ENCODE data around the gene C1orf35. TPM values are rescaled to one million over a fixed set of nuclear protein-coding genes. Genes with fewer than 3 reads are reported as not detected.

C1orf35 gene
- total and polyA plus RNA-seq, 2 experiments from 2014 or later = 14.0 to 67.6 TPM

DNA sequence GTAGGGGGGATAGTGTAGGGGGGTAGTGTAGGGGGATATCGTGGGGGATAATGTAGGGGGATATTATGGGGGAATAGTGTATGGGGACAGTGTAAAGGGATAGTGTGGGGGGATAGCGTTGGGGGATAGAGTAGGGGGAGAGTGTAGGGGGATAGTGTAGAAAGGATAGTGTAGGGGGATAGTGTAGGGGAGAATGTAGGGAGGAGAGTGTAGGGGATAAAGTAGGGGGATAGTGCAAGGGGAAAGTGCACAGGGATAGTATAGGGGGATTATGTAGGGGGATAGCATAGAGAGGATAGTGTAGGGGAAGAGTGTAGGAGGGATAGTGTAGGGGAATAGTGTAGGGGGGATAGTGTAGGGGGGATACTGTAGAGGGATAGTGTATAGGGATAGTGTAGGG is 33.0 kb downstream of the C1orf35 start (continued):
- TF ChIP-seq, protein P1, sequence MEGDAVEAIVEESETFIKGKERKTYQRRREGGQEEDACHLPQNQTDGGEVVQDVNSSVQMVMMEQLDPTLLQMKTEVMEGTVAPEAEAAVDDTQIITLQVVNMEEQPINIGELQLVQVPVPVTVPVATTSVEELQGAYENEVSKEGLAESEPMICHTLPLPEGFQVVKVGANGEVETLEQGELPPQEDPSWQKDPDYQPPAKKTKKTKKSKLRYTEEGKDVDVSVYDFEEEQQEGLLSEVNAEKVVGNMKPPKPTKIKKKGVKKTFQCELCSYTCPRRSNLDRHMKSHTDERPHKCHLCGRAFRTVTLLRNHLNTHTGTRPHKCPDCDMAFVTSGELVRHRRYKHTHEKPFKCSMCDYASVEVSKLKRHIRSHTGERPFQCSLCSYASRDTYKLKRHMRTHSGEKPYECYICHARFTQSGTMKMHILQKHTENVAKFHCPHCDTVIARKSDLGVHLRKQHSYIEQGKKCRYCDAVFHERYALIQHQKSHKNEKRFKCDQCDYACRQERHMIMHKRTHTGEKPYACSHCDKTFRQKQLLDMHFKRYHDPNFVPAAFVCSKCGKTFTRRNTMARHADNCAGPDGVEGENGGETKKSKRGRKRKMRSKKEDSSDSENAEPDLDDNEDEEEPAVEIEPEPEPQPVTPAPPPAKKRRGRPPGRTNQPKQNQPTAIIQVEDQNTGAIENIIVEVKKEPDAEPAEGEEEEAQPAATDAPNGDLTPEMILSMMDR (conservative IDR thresholded peaks at IDR 0.05; ENCODE audit: low read depth in 2 of 2) = no peak
- TF ChIP-seq POLR2AphosphoS5 (IDR thresholded peaks at IDR 0.05; ENCODE audit: low read depth) (no peak), EZH2 (IDR thresholded peaks at IDR 0.05; ENCODE audit: low read depth, unreplicated experiment) (no peak), JUNB (IDR thresholded peaks at IDR 0.05; ENCODE audit: unreplicated experiment) (no peak)
- TF ChIP-seq, protein P2, sequence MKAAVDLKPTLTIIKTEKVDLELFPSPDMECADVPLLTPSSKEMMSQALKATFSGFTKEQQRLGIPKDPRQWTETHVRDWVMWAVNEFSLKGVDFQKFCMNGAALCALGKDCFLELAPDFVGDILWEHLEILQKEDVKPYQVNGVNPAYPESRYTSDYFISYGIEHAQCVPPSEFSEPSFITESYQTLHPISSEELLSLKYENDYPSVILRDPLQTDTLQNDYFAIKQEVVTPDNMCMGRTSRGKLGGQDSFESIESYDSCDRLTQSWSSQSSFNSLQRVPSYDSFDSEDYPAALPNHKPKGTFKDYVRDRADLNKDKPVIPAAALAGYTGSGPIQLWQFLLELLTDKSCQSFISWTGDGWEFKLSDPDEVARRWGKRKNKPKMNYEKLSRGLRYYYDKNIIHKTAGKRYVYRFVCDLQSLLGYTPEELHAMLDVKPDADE (IDR thresholded peaks at IDR 0.05) = no peak

DNA sequence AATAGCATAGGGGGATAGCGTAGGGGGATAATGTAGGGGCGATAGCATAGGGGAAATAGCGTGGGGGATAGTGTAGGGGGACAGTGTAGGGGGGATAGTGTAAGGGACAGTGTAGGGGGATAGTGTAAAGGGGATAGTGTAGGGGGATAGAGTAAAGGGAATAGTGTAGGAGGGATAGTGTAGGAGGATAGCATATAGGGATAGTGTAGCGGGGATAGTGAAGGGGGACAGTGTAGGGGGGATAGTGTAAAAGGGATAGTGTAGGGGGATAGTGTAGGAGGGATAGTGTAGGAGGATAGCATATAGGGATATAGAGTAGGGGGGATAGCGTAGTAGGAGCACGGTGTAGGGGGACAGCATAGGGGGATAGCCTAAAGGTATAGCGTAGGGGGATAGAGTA is 34.8 kb downstream of the C1orf35 start:
- H3K4me1 ChIP-seq (ENCODE audit: insufficient read depth) = no peaks in the 10 kb centered on the region
- Mint-ChIP-seq H3K9me3 (no peaks in the 10 kb centered on the region), H3K4me1 (no peaks in the 10 kb centered on the region), H3K4me3 (no peak overlapping the region), H3K36me3 (ENCODE audit: low read depth) (no peaks in the 10 kb centered on the region), H3K27ac (no peak overlapping the region), H3K27me3 (ENCODE audit: insufficient read depth, low read depth, poor library complexity) (peaks cover 59% of the 10 kb centered on the region)
- H3K4me2 ChIP-seq = no peak overlapping the region
- no peaks in the 10 kb centered on the region for H4K20me1 ChIP-seq (replicated peaks; ENCODE audit: insufficient read depth)
- H3K27ac ChIP-seq (ENCODE audit: low read depth) = no peak overlapping the region
- no peaks in the 10 kb centered on the region for H3K79me2 ChIP-seq (replicated peaks; ENCODE audit: insufficient read depth)
- H3K9me2 ChIP-seq (ENCODE audit: insufficient read depth) = no peaks in the 10 kb centered on the region
- H3K36me3 ChIP-seq (ENCODE audit: insufficient read depth) = no peaks in the 10 kb centered on the region
- no peaks in the 10 kb centered on the region for H3F3A ChIP-seq (replicated peaks; ENCODE audit: low read depth)
- no peak overlapping the region for H2AFZ ChIP-seq
- no peak for ATAC-seq
- H3K27me3 ChIP-seq (ENCODE audit: insufficient read depth) = peaks cover 98% of the 10 kb centered on the region
- H3K4me3 ChIP-seq = no peak overlapping the region
- no peak for DNase-seq (ENCODE audit: low spot score)
- TF ChIP-seq POLR2AphosphoS5 (IDR thresholded peaks at IDR 0.05; ENCODE audit: low read depth) (no peak), CREB1 (CRISPR knock-in tag; IDR thresholded peaks at IDR 0.05; ENCODE audit: low read depth) (no peak), ZNF331 (CRISPR knock-in tag; IDR thresholded peaks at IDR 0.05; ENCODE audit: low read depth) (no peak), EZH2 (IDR thresholded peaks at IDR 0.05; ENCODE audit: low read depth, unreplicated experiment) (no peak), JUNB (IDR thresholded peaks at IDR 0.05; ENCODE audit: unreplicated experiment) (no peak), ZNF114 (CRISPR knock-in tag; IDR thresholded peaks at IDR 0.05) (no peak)
- TF ChIP-seq, protein P2 (IDR thresholded peaks at IDR 0.05) = no peak
- TF ChIP-seq, protein P3, sequence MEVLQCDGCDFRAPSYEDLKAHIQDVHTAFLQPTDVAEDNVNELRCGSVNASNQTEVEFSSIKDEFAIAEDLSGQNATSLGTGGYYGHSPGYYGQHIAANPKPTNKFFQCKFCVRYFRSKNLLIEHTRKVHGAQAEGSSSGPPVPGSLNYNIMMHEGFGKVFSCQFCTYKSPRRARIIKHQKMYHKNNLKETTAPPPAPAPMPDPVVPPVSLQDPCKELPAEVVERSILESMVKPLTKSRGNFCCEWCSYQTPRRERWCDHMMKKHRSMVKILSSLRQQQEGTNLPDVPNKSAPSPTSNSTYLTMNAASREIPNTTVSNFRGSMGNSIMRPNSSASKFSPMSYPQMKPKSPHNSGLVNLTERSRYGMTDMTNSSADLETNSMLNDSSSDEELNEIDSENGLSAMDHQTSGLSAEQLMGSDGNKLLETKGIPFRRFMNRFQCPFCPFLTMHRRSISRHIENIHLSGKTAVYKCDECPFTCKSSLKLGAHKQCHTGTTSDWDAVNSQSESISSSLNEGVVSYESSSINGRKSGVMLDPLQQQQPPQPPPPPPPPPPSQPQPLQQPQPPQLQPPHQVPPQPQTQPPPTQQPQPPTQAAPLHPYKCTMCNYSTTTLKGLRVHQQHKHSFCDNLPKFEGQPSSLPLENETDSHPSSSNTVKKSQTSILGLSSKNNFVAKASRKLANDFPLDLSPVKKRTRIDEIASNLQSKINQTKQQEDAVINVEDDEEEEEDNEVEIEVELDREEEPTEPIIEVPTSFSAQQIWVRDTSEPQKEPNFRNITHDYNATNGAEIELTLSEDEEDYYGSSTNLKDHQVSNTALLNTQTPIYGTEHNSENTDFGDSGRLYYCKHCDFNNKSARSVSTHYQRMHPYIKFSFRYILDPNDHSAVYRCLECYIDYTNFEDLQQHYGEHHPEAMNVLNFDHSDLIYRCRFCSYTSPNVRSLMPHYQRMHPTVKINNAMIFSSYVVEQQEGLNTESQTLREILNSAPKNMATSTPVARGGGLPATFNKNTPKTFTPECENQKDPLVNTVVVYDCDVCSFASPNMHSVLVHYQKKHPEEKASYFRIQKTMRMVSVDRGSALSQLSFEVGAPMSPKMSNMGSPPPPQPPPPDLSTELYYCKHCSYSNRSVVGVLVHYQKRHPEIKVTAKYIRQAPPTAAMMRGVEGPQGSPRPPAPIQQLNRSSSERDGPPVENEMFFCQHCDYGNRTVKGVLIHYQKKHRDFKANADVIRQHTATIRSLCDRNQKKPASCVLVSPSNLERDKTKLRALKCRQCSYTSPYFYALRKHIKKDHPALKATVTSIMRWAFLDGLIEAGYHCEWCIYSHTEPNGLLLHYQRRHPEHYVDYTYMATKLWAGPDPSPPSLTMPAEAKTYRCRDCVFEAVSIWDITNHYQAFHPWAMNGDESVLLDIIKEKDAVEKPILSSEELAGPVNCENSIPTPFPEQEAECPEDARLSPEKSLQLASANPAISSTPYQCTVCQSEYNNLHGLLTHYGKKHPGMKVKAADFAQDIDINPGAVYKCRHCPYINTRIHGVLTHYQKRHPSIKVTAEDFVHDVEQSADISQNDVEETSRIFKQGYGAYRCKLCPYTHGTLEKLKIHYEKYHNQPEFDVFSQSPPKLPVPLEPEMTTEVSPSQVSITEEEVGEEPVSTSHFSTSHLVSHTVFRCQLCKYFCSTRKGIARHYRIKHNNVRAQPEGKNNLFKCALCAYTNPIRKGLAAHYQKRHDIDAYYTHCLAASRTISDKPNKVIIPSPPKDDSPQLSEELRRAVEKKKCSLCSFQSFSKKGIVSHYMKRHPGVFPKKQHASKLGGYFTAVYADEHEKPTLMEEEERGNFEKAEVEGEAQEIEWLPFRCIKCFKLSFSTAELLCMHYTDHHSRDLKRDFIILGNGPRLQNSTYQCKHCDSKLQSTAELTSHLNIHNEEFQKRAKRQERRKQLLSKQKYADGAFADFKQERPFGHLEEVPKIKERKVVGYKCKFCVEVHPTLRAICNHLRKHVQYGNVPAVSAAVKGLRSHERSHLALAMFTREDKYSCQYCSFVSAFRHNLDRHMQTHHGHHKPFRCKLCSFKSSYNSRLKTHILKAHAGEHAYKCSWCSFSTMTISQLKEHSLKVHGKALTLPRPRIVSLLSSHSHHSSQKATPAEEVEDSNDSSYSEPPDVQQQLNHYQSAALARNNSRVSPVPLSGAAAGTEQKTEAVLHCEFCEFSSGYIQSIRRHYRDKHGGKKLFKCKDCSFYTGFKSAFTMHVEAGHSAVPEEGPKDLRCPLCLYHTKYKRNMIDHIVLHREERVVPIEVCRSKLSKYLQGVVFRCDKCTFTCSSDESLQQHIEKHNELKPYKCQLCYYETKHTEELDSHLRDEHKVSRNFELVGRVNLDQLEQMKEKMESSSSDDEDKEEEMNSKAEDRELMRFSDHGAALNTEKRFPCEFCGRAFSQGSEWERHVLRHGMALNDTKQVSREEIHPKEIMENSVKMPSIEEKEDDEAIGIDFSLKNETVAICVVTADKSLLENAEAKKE (CRISPR knock-in tag; IDR thresholded peaks at IDR 0.05) = no peak
- TF ChIP-seq, protein P4, sequence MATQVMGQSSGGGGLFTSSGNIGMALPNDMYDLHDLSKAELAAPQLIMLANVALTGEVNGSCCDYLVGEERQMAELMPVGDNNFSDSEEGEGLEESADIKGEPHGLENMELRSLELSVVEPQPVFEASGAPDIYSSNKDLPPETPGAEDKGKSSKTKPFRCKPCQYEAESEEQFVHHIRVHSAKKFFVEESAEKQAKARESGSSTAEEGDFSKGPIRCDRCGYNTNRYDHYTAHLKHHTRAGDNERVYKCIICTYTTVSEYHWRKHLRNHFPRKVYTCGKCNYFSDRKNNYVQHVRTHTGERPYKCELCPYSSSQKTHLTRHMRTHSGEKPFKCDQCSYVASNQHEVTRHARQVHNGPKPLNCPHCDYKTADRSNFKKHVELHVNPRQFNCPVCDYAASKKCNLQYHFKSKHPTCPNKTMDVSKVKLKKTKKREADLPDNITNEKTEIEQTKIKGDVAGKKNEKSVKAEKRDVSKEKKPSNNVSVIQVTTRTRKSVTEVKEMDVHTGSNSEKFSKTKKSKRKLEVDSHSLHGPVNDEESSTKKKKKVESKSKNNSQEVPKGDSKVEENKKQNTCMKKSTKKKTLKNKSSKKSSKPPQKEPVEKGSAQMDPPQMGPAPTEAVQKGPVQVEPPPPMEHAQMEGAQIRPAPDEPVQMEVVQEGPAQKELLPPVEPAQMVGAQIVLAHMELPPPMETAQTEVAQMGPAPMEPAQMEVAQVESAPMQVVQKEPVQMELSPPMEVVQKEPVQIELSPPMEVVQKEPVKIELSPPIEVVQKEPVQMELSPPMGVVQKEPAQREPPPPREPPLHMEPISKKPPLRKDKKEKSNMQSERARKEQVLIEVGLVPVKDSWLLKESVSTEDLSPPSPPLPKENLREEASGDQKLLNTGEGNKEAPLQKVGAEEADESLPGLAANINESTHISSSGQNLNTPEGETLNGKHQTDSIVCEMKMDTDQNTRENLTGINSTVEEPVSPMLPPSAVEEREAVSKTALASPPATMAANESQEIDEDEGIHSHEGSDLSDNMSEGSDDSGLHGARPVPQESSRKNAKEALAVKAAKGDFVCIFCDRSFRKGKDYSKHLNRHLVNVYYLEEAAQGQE (IDR thresholded peaks at IDR 0.05; ENCODE audit: unreplicated experiment) = no peak
